Measurements from ENCODE around the gene TSPO2.

The TSPO2 gene

DNA sequence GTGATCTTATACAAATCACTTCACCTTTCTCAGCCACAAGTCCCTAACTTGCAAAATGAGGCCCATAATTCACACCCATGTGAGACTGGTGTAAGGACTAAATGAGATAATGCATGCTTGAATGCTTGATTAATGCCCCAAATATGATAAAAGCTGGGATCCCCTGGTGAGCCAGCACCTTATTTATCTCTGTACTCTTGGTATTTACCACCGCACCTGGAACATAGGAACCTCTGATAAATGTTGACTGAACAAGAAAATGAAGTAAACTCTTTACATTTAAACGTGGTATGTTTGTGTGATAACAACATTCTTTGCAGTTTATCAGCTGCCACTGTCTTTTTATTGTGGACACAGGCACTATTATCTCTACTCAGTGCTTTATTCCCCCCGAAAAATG lies 8.3 kb downstream of the TSPO2 start:
- DNase-seq (ENCODE audit: low read depth in 2 of 2): no peak

DNA sequence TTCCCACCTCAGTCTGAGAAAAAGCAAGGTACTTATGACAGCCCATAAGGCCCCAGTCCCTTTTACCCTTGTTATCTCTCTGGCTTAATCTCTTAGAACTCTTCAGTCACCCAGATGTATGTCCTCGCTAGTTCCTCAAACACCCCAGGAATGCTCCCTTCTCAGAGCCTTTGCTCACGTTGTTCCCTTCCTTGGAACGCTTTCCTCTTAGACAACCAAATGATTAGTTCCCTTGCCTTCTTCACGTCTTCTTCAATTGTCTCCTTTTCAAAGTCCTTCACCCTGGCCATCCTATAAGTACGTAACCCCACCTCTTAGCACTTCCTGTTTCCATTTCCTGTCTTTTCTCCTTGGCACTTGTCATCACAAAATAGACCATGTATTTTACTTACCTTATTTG lies 9.6 kb downstream of the TSPO2 start:
- no peak for DNase-seq (ENCODE audit: low read depth in 2 of 2)

DNA sequence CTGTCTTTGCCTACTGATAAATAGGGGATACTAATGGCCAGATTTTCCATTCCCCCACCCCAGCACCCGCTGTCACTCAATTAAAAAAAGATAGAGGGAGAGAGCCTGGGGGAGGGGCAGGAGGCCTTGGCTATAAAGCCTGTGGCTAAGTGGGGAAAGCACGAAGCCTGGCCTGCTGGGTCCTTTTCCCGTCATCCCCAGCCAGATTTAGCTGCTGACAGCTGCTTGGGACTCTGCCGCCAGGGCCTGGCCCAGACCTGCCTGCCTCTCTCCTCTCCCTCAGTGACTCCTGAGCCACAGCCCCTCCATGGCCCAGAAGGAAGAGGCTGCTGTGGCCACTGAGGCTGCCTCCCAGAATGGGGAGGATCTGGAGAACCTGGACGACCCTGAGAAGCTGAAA lies 10.8 kb downstream of the TSPO2 start, which contains the start of gene APOBEC2:
TSS of gene APOBEC2 (plus strand) at position 162 of the 400 bp plus-strand sequence. CDS start at position 308, 146 bp downstream.
- no peak for DNase-seq (ENCODE audit: low read depth in 2 of 2)

DNA sequence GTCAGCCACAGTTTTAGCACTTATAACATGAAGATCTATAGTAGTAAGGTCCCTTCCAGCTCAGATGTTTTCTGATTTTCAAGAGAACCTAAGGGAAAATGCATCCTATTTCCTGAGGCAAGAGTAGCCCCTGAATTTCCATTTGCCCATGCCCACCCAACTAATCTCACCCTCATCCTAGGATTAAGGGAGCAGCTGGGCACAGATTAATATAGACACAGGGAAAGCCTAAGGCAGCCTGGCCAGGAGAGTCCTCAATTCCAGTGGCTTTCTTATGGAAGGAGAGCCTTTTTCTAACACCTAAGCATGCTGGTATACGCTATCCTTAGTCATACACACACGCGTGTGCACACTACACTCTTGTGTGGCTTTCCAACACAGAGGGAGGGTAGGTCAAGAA lies 12.2 kb downstream of the TSPO2 start:
- no peak for DNase-seq (ENCODE audit: low read depth in 2 of 2)

DNA sequence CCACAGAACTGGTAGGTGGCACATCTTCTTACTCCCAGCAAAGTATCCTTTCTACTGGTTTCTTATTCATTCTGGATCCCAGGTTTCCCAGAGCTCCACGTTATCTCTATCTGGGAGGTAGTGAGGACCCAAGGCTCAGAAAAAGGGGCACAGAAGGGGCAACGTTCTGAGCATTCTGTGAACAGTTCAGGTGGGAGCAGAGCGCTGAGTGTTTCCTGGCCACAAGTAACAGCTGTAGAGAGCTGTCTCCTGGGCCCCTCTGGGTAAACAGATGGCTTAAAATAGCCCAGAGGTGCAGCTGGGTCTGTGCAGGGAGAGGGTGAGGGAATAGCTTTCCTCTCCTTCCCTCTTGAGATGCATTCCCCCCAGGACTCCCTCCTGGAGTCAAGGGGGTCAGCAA lies 12.9 kb downstream of the TSPO2 start:
- DNase-seq (ENCODE audit: low read depth in 2 of 2): no peak

DNA sequence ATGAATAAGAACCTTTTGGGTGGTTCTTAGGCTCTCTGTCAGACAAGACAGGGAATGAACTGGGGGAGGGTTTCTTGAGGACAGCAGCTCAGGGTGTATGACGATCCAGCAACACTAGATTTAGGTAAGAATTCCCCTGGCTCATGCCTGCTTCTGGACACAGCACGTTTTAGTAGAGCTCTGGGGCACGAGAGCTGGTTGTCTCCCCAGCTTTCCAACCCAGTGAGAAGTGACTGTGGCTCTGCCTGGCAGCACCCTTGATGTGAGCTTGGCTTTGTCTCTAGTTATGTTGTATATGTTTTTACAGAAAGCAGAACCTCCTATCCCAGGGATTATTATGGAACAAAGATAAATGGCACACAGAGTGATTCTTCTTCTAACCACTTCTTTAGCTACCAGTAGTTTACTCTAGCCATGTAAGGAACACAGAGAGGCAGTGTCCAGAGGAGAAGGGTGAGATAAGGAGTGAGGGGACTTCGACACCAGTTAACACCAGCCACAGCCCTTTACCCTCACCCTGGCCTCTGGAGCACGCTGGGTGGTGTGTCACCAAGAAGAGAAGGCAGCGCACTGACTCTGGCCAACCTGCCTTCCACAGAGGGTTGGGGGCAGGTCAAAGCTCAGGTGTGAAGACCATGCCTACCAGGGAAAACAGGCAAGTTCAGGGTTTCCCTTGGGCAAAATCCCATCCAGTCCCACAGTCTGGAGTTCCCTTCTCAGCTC lies 14.7 kb downstream of the TSPO2 start:
- no peak for DNase-seq (ENCODE audit: low read depth in 2 of 2)

DNA sequence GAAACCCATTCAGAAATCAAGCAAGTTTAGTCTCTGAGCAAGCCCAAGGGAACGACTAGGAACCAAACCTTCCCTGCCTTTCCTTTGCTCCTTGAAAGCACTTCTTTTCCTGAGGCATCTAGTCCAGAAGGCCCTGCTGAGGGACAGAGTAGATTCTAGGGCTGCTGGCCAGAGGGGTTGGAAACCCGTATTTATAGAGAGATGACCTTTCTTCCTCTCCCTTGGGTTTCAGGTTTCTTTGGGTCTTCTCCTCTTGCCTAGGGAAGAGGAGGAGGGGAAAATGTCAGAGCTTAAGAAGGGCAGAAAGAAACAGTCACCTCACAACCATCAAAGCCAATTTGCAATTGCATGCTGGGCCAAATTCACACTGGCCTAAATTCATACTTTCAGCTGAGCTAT lies 16.5 kb downstream of the TSPO2 start:
- DNase-seq (ENCODE audit: low read depth in 2 of 2): no peak

DNA sequence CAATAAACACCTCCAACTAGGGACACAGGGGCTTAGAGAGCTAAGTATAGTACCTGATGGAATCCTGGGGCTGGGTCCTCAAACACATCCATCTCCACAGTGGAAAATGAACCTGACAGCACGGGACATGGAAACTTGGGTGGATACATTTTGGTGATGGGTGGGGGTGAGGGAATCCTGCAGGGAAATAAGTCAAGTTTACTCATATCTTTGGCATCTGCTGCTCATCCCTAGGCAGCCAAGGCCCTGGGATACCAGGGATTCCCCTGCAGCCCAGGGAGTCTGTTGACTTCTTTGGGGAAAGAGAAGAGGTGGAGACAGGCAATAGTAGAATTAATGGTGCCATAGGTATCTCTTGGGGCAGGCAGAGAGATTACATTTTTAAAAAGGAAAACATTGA lies 17.3 kb downstream of the TSPO2 start:
- no peak for DNase-seq (ENCODE audit: low read depth in 2 of 2)

DNA sequence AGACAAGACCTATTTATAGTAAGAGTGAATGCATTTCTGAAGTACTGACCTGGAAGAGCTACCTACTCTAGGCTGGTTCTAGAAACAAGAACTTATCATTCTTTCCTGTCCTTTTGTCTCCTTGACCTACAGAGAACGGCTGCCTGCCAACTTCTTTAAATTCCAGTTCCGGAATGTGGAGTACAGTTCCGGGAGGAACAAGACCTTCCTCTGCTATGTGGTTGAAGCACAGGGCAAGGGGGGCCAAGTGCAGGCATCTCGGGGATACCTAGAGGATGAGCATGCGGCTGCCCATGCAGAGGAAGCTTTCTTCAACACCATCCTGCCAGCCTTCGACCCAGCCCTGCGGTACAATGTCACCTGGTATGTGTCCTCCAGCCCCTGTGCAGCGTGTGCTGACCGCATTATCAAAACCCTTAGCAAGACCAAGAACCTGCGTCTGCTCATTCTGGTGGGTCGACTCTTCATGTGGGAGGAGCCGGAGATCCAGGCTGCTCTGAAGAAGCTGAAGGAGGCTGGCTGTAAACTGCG lies 19.0 kb downstream of the TSPO2 start:
- no peak for DNase-seq (ENCODE audit: low read depth in 2 of 2)

DNA sequence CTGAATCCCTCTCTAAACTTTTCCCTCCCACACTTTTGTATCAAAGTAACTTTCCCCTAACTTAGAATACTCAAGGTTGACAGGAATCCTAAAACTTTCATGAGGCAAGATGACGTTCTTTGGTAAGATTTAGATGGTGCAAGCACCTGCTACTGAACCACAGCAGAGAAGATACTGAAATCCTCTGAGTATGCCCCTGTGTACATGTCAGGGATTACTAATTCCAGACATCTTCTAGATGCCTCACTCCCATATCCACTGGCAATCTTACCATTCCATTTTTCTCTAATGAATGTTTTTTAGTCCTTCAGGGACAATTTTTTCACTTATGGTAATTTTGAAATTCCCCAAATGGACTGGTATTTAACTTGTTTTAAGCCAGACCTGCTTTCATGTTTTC lies 19.8 kb downstream of the TSPO2 start:
- DNase-seq (ENCODE audit: low read depth in 2 of 2): no peak

DNA sequence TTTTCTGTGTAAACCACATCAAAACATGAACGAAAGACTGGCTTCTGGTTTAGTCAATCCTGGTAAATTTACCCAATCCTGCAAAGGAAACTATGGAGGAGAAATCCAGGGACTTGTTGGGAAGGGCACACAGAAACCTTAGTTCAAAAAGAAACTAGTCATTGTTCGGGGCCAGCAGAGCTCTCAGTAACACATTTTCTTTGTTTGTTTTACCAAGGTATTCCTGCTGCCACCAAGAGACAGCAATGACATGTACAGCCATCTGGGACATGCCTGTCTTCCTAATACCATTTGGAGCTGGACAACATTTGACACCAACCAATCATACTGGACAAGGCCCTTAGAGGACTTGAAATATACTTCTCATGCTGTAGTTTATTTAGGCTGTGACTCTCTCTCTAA lies 21.6 kb downstream of the TSPO2 start:
- DNase-seq (ENCODE audit: low read depth in 2 of 2): no peak

DNA sequence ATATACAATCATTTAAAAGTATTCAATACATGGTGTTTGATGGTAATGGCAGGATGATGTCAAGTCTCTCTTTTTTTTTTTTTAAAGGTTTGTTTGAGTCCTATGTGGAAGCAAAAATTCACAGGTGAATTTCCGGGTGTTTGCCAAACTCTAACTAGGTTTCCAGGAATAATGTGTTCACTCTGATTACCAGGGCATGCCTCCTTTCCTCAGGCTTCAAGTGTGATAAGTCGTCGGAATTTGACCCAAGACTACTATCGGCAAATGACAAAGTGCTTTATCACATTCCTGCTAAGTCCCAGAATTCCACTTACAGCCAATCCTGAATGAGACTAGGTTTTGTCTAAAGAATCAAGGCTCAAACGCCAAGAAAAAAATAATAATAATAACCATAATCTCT lies 22.6 kb downstream of the TSPO2 start:
- no peak for DNase-seq (ENCODE audit: low read depth in 2 of 2)

DNA sequence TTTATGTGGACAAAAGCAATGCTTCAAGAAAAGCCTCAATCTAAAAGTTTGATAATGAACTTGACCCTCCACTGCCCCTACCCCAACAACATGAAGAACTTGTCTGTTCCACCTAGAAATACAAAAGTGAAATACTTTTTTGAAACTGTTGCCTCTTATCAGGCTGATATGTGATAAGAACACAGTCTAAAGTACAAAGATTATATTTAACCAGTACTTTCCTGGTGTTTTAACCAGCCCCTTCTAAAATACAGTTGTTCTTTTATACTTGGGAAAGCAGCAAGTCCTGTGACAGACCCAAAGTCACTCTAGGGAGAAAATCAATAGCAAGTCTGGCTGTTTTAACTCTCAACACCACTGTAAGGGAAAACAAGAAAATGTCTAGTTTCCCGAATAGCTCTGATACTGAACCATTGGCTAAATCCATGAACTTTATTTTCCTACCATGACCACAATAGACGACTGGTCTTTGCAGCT lies 23.3 kb downstream of the TSPO2 start:
- DNase-seq (ENCODE audit: low read depth in 2 of 2): no peak

DNA sequence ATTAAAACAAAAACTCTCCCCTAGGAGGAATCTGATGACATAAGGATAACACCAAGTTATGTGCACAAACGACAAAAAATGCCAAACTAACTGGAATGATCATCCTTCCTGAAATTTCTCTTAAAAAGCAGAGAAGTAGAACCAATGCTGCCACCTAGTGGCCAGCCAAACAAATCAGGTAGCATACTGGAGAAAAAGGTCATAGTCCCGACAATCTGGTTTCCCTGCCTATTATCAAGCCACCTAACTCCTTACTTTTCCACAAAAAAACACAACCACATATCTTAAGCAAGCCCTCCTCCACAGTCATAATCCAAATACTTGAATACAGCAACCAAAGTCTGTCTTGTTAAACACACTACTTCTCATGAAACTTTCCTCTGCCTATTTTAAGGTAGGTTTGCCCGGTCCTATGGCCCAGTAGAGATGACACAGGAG lies 24.6 kb downstream of the TSPO2 start:
- peak; percentile 14 to 37 for DNase-seq (ENCODE audit: low read depth in 2 of 2)

DNA sequence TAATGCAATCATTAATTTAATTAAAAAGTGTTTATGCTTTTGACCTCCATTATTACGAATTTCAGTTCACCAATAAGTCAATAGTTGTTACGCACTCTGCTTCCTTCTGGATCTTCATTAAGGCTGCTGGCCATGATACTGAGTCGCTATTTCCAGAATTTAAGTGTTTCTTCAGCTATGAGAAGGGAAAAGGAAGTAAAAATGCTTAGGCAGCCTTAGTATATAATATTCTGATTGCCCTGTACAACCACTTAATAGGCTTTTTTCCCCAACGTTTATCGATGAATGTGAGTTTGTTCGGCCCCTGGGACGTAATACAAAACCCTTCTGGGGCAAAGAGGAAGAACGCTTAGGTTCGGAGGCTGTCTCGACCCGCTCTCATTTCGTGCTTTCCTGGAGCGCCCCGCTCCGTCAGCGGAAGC lies 29.2 kb downstream of the TSPO2 start:
- no peak for DNase-seq (ENCODE audit: low read depth in 2 of 2)

DNA sequence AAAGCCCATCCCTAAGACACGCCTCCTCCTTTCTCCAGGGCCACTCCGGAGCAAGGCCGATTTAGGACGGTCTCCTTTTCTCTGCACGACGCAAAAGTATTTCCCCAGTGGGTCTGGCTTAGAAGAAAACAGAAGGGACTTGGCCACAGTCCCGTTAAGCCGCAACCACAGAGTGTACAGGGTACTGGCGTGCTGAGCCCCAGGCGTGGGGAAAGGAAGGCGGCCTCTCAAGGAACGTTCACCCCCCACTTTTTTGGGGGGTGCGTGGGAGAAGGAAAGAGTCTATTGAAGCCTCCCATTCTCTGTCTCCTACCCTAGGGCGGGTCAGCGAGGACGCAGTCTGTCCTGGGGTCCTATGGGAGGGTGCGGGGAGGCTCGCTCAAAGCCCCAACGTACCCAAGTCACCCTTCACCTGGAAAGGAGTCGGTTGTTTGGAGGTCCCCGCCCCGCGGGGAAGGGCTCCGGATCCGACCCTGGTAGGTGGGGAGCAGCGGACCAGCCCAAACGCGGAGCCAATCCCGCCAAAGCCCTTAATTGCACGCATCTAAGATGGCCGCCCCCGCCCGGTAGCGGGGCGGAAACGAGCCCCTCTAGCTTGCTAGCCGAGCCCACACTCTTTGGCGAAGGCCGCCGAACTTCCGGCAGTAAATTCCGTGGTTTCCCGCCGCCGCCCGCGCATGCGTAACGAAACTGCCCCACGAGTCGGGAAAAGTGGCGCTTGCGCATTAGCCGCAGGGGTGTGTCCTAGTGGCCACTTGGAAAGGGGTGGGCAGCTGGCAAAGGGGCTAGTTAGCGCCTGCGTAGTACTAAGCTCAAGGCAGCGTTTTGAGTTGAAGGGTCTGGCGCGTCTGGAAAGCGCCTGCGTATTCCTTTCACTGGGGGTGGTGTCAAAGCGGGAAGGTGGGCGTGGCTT lies 29.9 kb downstream of the TSPO2 start, which contains the start of gene OARD1:
TSS of gene OARD1 (minus strand) at position 434 of the 913 bp plus-strand sequence. CDS start 722 bp downstream, outside the sequence.
- DNase-seq (ENCODE audit: low read depth in 2 of 2): peak; percentile 99 to 100

DNA sequence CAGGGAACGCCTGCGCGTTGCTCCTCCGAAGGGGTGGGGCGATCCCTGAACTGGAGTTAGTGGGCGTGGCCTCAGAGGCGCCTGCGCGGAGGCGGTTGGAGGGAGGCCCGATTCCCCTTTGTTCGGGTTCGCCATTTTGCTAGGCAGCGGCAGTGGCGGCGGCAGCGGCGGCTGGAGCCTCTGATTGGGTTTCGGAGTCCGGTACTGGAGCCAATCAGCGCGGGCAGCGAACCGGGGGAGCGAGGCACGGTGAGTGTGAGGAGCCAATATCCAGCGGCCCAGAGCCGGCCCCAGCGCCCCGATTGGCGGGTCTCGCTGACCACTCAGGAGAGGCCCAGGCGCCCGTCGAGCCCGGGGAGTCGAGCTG lies 30.6 kb downstream of the TSPO2 start, which contains the start of gene NFYA:
TSS of gene NFYA (plus strand) at position 139 of the 367 bp plus-strand sequence. CDS start 6,116 bp downstream, outside the sequence.
- DNase-seq (ENCODE audit: low read depth in 2 of 2): peak in 1 of 2 donors; percentile 100

DNA sequence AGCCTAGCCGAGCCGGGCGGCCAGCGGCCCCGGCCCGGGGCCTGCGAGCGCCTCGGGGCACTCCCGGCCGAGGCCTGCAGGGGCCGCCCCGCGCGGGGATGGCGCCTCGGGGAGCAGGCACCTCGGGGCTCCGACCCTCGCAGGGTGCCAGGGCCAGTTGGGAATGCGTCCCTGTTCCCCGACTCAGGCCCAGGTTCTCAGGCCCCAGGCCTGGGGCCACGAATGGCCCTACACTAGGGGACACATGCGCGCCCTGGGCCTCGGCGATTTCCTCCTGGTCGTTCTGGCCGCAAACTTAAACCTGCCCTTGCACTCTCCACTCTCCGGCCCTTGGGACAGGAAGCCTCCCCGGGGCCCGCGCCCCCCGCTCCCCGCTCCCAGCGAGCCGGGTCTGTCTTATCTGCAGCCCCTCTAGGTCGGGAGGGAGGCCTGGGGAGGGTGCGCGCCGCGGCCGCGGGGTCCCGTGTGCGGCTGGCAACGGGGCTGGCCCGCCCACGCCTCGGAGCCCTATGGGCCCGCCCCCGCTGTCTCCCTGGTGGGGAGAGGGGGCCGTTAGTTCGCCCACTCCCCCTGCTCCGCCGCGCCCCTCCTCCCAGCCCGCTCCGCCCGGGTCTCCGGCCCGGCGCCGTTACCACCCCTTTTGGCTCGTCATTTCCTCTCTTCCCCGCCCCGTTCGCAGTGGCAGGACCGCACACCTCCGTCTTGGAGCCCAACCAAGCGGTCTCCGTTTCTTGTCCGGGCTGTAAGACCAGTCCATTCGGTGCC lies 31.1 kb downstream of the TSPO2 start:
- peak; percentile 52 to 68 for DNase-seq (ENCODE audit: low read depth in 2 of 2)

DNA sequence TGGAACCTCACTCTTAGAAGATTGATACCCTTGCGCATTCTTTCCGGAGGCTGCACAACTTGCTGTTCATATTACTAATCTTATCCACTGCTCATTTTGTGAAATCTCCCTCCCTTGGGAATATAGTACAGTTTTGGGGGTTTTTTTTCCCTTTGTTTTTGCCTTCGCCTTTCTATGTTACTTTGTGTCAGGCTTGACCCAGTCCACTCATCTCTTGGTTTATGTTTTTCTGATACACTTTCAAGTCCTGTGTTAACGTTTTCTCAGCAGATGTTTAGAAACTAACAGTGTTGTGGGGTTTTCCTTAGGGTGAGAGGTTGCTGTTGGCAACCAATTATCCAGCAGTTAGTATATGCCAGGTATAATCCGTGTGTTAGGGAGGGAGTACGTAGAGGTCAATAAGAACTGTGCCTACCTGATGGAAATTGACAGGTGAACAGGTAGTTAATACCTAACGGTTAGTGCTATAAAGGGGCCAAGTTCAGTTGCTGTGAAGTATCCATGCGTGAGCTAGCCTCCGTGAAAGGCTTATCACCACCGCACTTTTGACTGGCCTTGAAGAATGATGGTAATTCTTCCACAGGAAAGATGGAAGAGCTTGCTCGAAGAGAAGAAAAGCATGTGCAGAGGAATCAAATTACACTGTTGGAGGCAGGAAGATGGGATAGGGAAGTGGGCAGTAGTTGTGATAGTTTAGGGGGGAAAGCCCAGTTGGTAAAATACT lies 31.9 kb downstream of the TSPO2 start:
- no peak for DNase-seq (ENCODE audit: low read depth in 2 of 2)

DNA sequence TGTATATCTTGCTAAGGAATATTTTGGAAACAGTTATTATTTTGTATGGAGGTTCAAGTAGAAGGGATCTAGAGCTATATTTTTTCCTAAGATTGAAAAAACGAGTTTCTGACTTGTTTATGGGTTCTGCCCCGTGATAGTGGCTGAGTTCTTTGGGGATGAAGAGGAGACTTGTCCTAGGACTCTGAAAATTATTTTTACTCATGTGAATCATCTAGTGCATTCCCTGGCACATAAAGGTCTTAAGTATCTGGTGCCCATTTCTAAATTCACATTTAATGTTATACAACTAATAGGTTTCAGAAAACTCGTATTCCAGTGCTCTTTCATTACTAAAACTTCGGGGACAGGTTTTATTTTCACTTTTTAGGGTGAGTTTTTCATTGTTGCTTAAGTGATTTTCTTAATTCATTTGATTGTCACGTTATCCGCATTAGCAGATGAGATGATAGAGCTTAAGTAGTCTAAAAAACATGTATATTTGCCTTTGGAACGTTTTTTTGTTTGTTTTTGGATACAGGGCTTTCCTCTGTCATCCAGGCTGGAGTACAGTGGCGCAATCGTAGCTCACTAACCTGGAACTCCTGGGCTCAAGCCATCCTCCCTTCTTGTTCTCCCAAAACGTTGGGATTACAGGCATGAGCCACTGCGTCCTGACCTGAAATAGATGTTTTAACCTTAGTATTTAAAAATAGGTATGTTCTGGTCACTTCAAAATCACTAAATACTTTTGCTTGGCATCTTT lies 32.6 kb downstream of the TSPO2 start:
- DNase-seq (ENCODE audit: low read depth in 2 of 2): no peak

Data from stimulated activated CD8-positive, alpha-beta memory T cell treated with anti-CD3 and anti-CD28 coated beads, Interleukin-2, amount 100 ng/mL, for 1 hour (primary cell).